HG02588 (cell line): ENCODE results near the gene CCDC174.

ENCODE experiments used
- ATAC-seq: cut with Tn5 transposase; IDR thresholded peaks from one replicate; pipeline ENCODE4 v1.9.1; 2021; ENCODE audit warnings: mild to moderate bottlenecking, moderate library complexity; ENCODE audit not compliant: unreplicated experiment

CCDC174 gene

GRCh38 chr3:14698601-14699244 lies 47.2 kb downstream of the CCDC174 start:
- ATAC-seq, result no peak

GRCh38 chr3:14699643-14700042 lies 48.1 kb downstream of the CCDC174 start:
- no peak for ATAC-seq

GRCh38 chr3:14700891-14701290 lies 49.3 kb downstream of the CCDC174 start:
- ATAC-seq, result no peak

- no peak for ATAC-seq
Measured at GRCh38 chr3:14701676-14702075, 50.1 kb downstream of the CCDC174 start.

GRCh38 chr3:14703128-14703750 lies 51.7 kb downstream of the CCDC174 start:
- ATAC-seq, result no peak

GRCh38 chr3:14703791-14704190 lies 52.2 kb downstream of the CCDC174 start:
- no peak for ATAC-seq

- no peak for ATAC-seq
Measured at GRCh38 chr3:14706096-14706495, 54.5 kb downstream of the CCDC174 start.

- no peak for ATAC-seq
Measured at GRCh38 chr3:14716591-14716990, 65.0 kb downstream of the CCDC174 start.

GRCh38 chr3:14717307-14717706 lies 65.7 kb downstream of the CCDC174 start:
- ATAC-seq, result no peak

- ATAC-seq, result no peak
Measured at GRCh38 chr3:14718539-14718938, 67.0 kb downstream of the CCDC174 start.

- no peak for ATAC-seq
Measured at GRCh38 chr3:14719006-14719405, 67.4 kb downstream of the CCDC174 start.

- ATAC-seq, result no peak
Measured at GRCh38 chr3:14721126-14721864, 69.7 kb downstream of the CCDC174 start.
